H1 (cell line): Measurements from ENCODE around the gene PLAA.

Experiments
- CREB1 ChIP-seq: IDR thresholded peaks from 2 replicates; pipeline ENCODE4 v1.6.1; 2012; ENCODE audit warnings: inconsistent platforms
- EP300 ChIP-seq, 2 experiments: IDR thresholded peaks; 1 replicate in 1 of 2; 2 replicates in 1 of 2; pipeline ENCODE4 v1.6.1; 2011 to 2012; ENCODE audit warnings: low read depth in 2 of 2, low read length in 2 of 2, mild to moderate bottlenecking in 2 of 2, borderline replicate concordance in 1 of 2, inconsistent platforms in 1 of 2, moderate library complexity in 1 of 2
- KDM1A ChIP-seq: fragments of 200-600, 300-600 bp; sonication (generic); IDR thresholded peaks from 2 replicates; pipeline ENCODE4 v1.7.1; 2016; ENCODE audit warnings: mild to moderate bottlenecking, low read length, borderline replicate concordance
- NANOG ChIP-seq: IDR thresholded peaks from 2 replicates; pipeline ENCODE4 v1.6.1; 2011; ENCODE audit warnings: low read length, low read depth, mild to moderate bottlenecking, inconsistent platforms; ENCODE audit not compliant: insufficient read depth, poor library complexity, severe bottlenecking
- PHF8 ChIP-seq: fragments of 200-600 bp; sonication (generic); conservative IDR thresholded peaks from 2 replicates; pipeline ENCODE4 v1.7.1; 2012; ENCODE audit warnings: low read depth, mild to moderate bottlenecking, inconsistent platforms, low read length, moderate library complexity
- RFX5 ChIP-seq: IDR thresholded peaks from 2 replicates; pipeline ENCODE4 v1.6.1; 2011; ENCODE audit warnings: low read depth, low read length, improper control_type of control experiment, borderline replicate concordance
- RNF2 ChIP-seq: fragments of 200-900, 300-1000 bp; sonication (generic); IDR thresholded peaks from 2 replicates; pipeline ENCODE4 v1.7.1; 2016; ENCODE audit warnings: borderline replicate concordance, low read depth, mild to moderate bottlenecking, antibody characterized with exemption, low read length; ENCODE audit not compliant: poor library complexity, severe bottlenecking; ENCODE audit errors: missing control alignments
- SP2 ChIP-seq: IDR thresholded peaks from 2 replicates; pipeline ENCODE4 v1.6.1; 2012; ENCODE audit warnings: mild to moderate bottlenecking, low read length, inconsistent platforms
- TAF1 ChIP-seq: IDR thresholded peaks from 2 replicates; pipeline ENCODE4 v1.6.1; 2011; ENCODE audit warnings: mild to moderate bottlenecking, low read depth, low read length
- TEAD4 ChIP-seq: IDR thresholded peaks from 2 replicates; pipeline ENCODE4 v1.6.1; 2012; ENCODE audit warnings: low read depth, low read length, inconsistent platforms, mixed read lengths
- YY1 ChIP-seq: IDR thresholded peaks from 2 replicates; pipeline ENCODE4 v1.6.1; 2011; ENCODE audit warnings: low read depth, mild to moderate bottlenecking, low read length
- ZNF274 ChIP-seq: IDR thresholded peaks from 2 replicates; pipeline ENCODE4 v1.7.0; 2012; ENCODE audit warnings: low read length, borderline replicate concordance; ENCODE audit errors: extremely low read depth
- TF ChIP-seq, protein P1 (sequence below), 3 experiments: IDR thresholded peaks; 1 replicate in 2 of 3; 2 replicates in 1 of 3; pipeline versions ENCODE4 v1.5.1 to v1.6.1; 2011; ENCODE audit warnings: low read length in 3 of 3, mild to moderate bottlenecking in 3 of 3, inconsistent platforms in 2 of 3, low read depth in 1 of 3, moderate library complexity in 1 of 3; ENCODE audit not compliant: insufficient read depth in 1 of 3; ENCODE audit errors: control extremely low read depth in 1 of 3

DNA sequence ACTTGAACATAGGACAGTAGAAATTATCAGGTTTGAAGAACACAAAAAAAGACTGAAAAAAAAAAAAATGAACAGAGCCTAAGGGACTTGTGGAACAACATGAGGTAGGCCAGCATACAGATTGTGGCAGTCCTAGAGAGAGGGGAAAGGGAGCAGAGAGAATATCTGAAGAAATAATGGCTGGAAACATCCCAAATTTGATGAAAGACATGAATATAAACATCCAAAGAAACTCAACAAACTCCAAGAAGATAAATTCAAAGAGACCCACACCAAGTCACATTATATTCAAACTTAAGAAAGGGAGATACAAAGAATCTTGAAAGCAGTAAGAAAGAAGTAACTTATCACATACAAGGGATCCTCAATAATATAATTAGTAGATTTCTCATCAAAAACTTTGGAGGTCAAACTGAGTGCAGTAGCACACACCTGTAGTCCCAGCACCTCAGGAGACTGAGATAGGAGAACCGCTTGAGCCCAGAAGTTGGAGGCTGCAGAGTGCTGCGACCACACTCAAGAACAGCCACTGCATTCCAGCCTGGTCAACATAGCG lies 9.1 kb downstream of the PLAA start:
- TF ChIP-seq, protein P1, sequence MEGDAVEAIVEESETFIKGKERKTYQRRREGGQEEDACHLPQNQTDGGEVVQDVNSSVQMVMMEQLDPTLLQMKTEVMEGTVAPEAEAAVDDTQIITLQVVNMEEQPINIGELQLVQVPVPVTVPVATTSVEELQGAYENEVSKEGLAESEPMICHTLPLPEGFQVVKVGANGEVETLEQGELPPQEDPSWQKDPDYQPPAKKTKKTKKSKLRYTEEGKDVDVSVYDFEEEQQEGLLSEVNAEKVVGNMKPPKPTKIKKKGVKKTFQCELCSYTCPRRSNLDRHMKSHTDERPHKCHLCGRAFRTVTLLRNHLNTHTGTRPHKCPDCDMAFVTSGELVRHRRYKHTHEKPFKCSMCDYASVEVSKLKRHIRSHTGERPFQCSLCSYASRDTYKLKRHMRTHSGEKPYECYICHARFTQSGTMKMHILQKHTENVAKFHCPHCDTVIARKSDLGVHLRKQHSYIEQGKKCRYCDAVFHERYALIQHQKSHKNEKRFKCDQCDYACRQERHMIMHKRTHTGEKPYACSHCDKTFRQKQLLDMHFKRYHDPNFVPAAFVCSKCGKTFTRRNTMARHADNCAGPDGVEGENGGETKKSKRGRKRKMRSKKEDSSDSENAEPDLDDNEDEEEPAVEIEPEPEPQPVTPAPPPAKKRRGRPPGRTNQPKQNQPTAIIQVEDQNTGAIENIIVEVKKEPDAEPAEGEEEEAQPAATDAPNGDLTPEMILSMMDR (IDR thresholded peaks at IDR 0.05; ENCODE audit: control extremely low read depth in 1 of 3, insufficient read depth in 1 of 3, low read depth in 1 of 3, low read length in 3 of 3): no peak
- TF ChIP-seq RFX5 (no peak), YY1 (no peak), SP2 (no peak), NANOG (no peak), EP300 (IDR thresholded peaks at IDR 0.05; ENCODE audit: borderline replicate concordance in 1 of 2, low read depth in 2 of 2, low read length in 2 of 2) (no peak), TAF1 (no peak), KDM1A (no peak), RNF2 (no peak), ZNF274 (no peak), PHF8 (no peak), TEAD4 (no peak), CREB1 (no peak)
